HepG2 (cell line): Measurements from ENCODE around the gene HYPK. TPM values are rescaled to one million over a fixed set of nuclear protein-coding genes. Genes with fewer than 3 reads are reported as not detected.
A peak's percentile ranks its signal among the peaks of the same experiment; 100 is the strongest.

Source experiments
- ATAC-seq: fragments of 200-7000 bp; cut with Tn5 transposase; 3 replicates; pipeline ENCODE4 v1.9.1; 2020; ENCODE audit warnings: mild to moderate bottlenecking, moderate library complexity
- BruUV-seq: library from RNA; stranded (reverse); fragments of 400-500 nt; replicated peaks from 2 replicates; lab custom pipeline; 2021; lab: Mats Ljungman, UMichigan
- CTCF ChIA-PET: fragments of 300-600 bp; formaldehyde crosslinking; extraction: SDS; loops from one replicate; lab custom pipeline; 2021; ENCODE audit warnings: low total read pairs, inconsistent platforms, low intra/inter-chr PET ratio; lab: Yijun Ruan, JAX
- POLR2A ChIA-PET: fragments of 350-600 bp; sonication (Branson Sonifier 250); formaldehyde crosslinking; loops from one replicate; lab custom pipeline; 2020; ENCODE audit warnings: antibody characterized with exemption, inconsistent platforms; lab: Yijun Ruan, JAX
- DNase-seq: peaks from one replicate; pipeline ENCODE4 v3.0.0-alpha.2; 2015; ENCODE audit warnings: low spot score
- FAIRE-seq: peaks from 3 replicates; lab custom pipeline; 2011; peaks lifted over from hg19 to GRCh38; lab: Jason Lieb, UNC
- H2AFZ ChIP-seq: one replicate; pipeline ENCODE4 v1.6.1; 2011; ENCODE audit warnings: low read length, inconsistent platforms
- H3K27ac ChIP-seq: fragments of 300-600 bp; 3 replicates; pipeline ENCODE4 v1.8.0; 2011; ENCODE audit warnings: mixed run types, mild to moderate bottlenecking, mixed read lengths, low read length, inconsistent platforms; ENCODE audit not compliant: insufficient read depth; ENCODE audit errors: extremely low read length
- H3K27me3 ChIP-seq, 2 experiments: fragments of 200-600 bp in 1 of 2; 2 replicates in 1 of 2; 3 replicates in 1 of 2; pipeline versions ENCODE4 v1.6.0 to v1.8.0; 2011; ENCODE audit warnings: low read length in 2 of 2, mild to moderate bottlenecking in 2 of 2, moderate library complexity in 2 of 2, inconsistent platforms in 1 of 2; ENCODE audit not compliant: insufficient read depth in 2 of 2, control insufficient read depth in 1 of 2
- H3K36me3 ChIP-seq, 2 experiments: fragments of 200-600 bp in 1 of 2; replicated peaks in 1 of 2; 2 replicates in 1 of 2; 3 replicates in 1 of 2; pipeline versions ENCODE4 v1.5.1 to v1.8.0; 2011; ENCODE audit warnings: low read length in 2 of 2, inconsistent platforms in 1 of 2; ENCODE audit not compliant: insufficient read depth in 2 of 2, control insufficient read depth in 1 of 2
- H3K4me1 ChIP-seq: 2 replicates; pipeline ENCODE4 v1.5.1; 2012; ENCODE audit warnings: low read length, inconsistent platforms; ENCODE audit not compliant: insufficient read depth
- H3K4me2 ChIP-seq: 2 replicates; pipeline ENCODE4 v1.6.0; 2011; ENCODE audit warnings: low read depth, low read length, inconsistent platforms
- H3K4me3 ChIP-seq, 3 experiments: fragments of 200-600 bp in 1 of 3; sonication (generic), shearing (Covaris generic) in 1 of 3; replicated peaks in 1 of 3; 2 replicates each; pipeline ENCODE4 v1.5.1; 2011 to 2016; ENCODE audit warnings: low read length in 3 of 3, inconsistent platforms in 2 of 3, low read depth in 2 of 3, mild to moderate bottlenecking in 2 of 3, control low read depth in 1 of 3, mixed read lengths in 1 of 3; ENCODE audit not compliant: insufficient read depth in 1 of 3
- H3K79me2 ChIP-seq: one replicate; pipeline ENCODE4 v1.6.1; 2011; ENCODE audit warnings: low read length, inconsistent platforms; ENCODE audit not compliant: insufficient read depth
- H3K9ac ChIP-seq: 2 replicates; pipeline ENCODE4 v1.6.0; 2011; ENCODE audit warnings: mild to moderate bottlenecking, low read depth, low read length, inconsistent platforms; ENCODE audit not compliant: insufficient read depth
- H3K9me3 ChIP-seq: 2 replicates; pipeline ENCODE4 v1.5.1; 2012; ENCODE audit warnings: mild to moderate bottlenecking, low read length
- H4K20me1 ChIP-seq: 2 replicates; pipeline ENCODE4 v1.6.0; 2011; ENCODE audit warnings: inconsistent platforms, mild to moderate bottlenecking, low read length, moderate library complexity; ENCODE audit not compliant: insufficient read depth
- CENPX ChIP-seq: sonication (generic); formaldehyde crosslinking; IDR thresholded peaks from 2 replicates; pipeline ENCODE4 v1.9.0; 2021; ENCODE audit warnings: mild to moderate bottlenecking, missing genetic modification reagents, moderate library complexity
- CREB3 ChIP-seq: sonication (generic); formaldehyde crosslinking; IDR thresholded peaks from 2 replicates; pipeline ENCODE4 v1.5.0; 2020; ENCODE audit warnings: missing genetic modification reagents
- ERF ChIP-seq: IDR thresholded peaks from 2 replicates; pipeline ENCODE4 v1.6.1; 2018; ENCODE audit warnings: missing biosample characterization, missing genetic modification reagents
- GLMP ChIP-seq: sonication (generic); formaldehyde crosslinking; IDR thresholded peaks from 2 replicates; pipeline ENCODE4 v1.9.0; 2021; ENCODE audit warnings: missing genetic modification reagents, mild to moderate bottlenecking, borderline replicate concordance
- MED13 ChIP-seq: sonication (generic); formaldehyde crosslinking; IDR thresholded peaks from 2 replicates; pipeline ENCODE4 v1.5.0; 2020; ENCODE audit warnings: missing genetic modification reagents
- RBAK ChIP-seq: sonication (generic); formaldehyde crosslinking; IDR thresholded peaks from 2 replicates; pipeline ENCODE4 v1.5.1; 2020; ENCODE audit warnings: mild to moderate bottlenecking, missing genetic modification reagents
- REL ChIP-seq: sonication (generic); formaldehyde crosslinking; conservative IDR thresholded peaks from 2 replicates; pipeline ENCODE4 v1.8.0; 2022; ENCODE audit warnings: mild to moderate bottlenecking, missing genetic modification reagents, moderate library complexity
- SIN3A ChIP-seq: IDR thresholded peaks from 2 replicates; pipeline ENCODE4 v1.6.1; 2011; ENCODE audit warnings: low read depth, mild to moderate bottlenecking, control low read depth, low read length, borderline replicate concordance
- TAF15 ChIP-seq: fragments of 200-400 bp; formaldehyde crosslinking; IDR thresholded peaks from one replicate; pipeline ENCODE4 v1.6.1; 2018; ENCODE audit warnings: mild to moderate bottlenecking, low read depth, low read length; ENCODE audit not compliant: poor library complexity, severe bottlenecking
- YEATS4 ChIP-seq: sonication (generic); formaldehyde crosslinking; IDR thresholded peaks from 2 replicates; pipeline ENCODE4 v1.4.0; 2020; ENCODE audit warnings: missing genetic modification reagents, borderline replicate concordance
- ZFP36L2 ChIP-seq: sonication (generic); formaldehyde crosslinking; IDR thresholded peaks from 2 replicates; pipeline ENCODE4 v1.4.0; 2020; ENCODE audit warnings: missing genetic modification reagents
- ZNF274 ChIP-seq: sonication (generic); formaldehyde crosslinking; IDR thresholded peaks from 2 replicates; pipeline ENCODE4 v1.5.1; 2020; ENCODE audit warnings: mild to moderate bottlenecking, missing genetic modification reagents
- ZNF605 ChIP-seq: sonication (generic); formaldehyde crosslinking; IDR thresholded peaks from 2 replicates; pipeline ENCODE4 v1.8.0; 2022; ENCODE audit warnings: mild to moderate bottlenecking, missing genetic modification reagents
- ZNF766 ChIP-seq: sonication (generic); formaldehyde crosslinking; IDR thresholded peaks from 2 replicates; pipeline ENCODE4 v1.5.0; 2020; ENCODE audit warnings: missing genetic modification reagents, borderline replicate concordance
- ZNF790 ChIP-seq: sonication (generic); formaldehyde crosslinking; IDR thresholded peaks from 2 replicates; pipeline ENCODE4 v1.8.0; 2022; ENCODE audit warnings: missing genetic modification reagents, mild to moderate bottlenecking, borderline replicate concordance
- WGBS: methylation state at CpG from one replicate; pipeline ENCODE4 v1.1.6; 2017; ENCODE audit warnings: low lambda C conversion rate; 5-methylcytosine and 5-hydroxymethylcytosine counted together
- in situ Hi-C: cut with HindIII; loops from 2 replicates; pipeline ENCODE4 v1.10.0; 2017; ENCODE audit warnings: low pct_unique_long_range_greater_than_20kb; ENCODE audit not compliant: extremely low pct_ligation_motif_present
- intact Hi-C: fragments of 100-400 bp; cut with micrococcal nuclease; formaldehyde crosslinking; loops from one replicate; pipeline ENCODE4 v1.10.0; 2022; ENCODE audit not compliant: unreplicated experiment
- polyA plus RNA-seq, 8 experiments: library from polyadenylated mRNA; depleted of rRNA in 3 of 8; stranded (reverse) in 7 of 8; unstranded in 1 of 8; fragments of >200 nt; fragmentation: Illumina TruSeq in 4 of 8; extraction: Trizol in 4 of 8; gene quantifications; 2 replicates each; pipeline versions ENCODE4 v1.2.1 to v1.2.3, GENCODE V29; 2011 to 2016; ENCODE audit warnings: low read depth in 4 of 8, missing spikeins in 1 of 8, mixed read lengths in 1 of 8; ENCODE audit not compliant: insufficient read depth in 1 of 8
- total RNA-seq, 5 experiments: library from RNA; depleted of rRNA; stranded (reverse); fragments of >200 nt; fragmentation: Illumina TruSeq; extraction: Trizol; gene quantifications; 2 replicates each; pipeline ENCODE4 v1.2.3, GENCODE V29; 2016; ENCODE audit warnings: low read depth in 1 of 5

Gene HYPK
- total and polyA plus RNA-seq, 2 of the 13 experiments (the other 11 are each of a cell fraction or from before 2014, with no cell fraction given), result 13.5 to 16.5 TPM

GRCh38 chr15:43777267-43777914, 23.0 kb upstream of the HYPK start (continued):
- TF ChIP-seq MED13, result no peak
- TF ChIP-seq CREB3 (CRISPR knock-in tag), result no peak
- no peak for TF ChIP-seq TAF15
- no peak for TF ChIP-seq REL (CRISPR knock-in tag)
- TF ChIP-seq GLMP (CRISPR knock-in tag), result no peak
- no peak for TF ChIP-seq CENPX
- peak; percentile 45; the same call in 1 of the 2 replicates for TF ChIP-seq ERF (CRISPR knock-in tag)
- 0 out of 2 replicates have a peak, but pooled peaks have one; percentile 59 for TF ChIP-seq ZNF790
- no peak for TF ChIP-seq ZFP36L2 (CRISPR knock-in tag)
- no peak for TF ChIP-seq RBAK
- 0 out of 2 replicates have a peak, but pooled peaks have one; percentile 37 for TF ChIP-seq ZNF274 (CRISPR knock-in tag)

- peaks cover 15% of the 10 kb centered on the region for H3K4me1 ChIP-seq
- POLR2A ChIA-PET, result no interaction called here
- 77% methylated on average over 1 of the region's 1 CpG for WGBS
- H3K27me3 ChIP-seq, result no peaks in the 10 kb centered on the region
- H3K4me3 ChIP-seq, result no peak overlapping the region
- ATAC-seq (no peak), FAIRE-seq (no peak), DNase-seq (no peak)
- no peak overlapping the region for H2AFZ ChIP-seq
- CTCF ChIA-PET, result no interaction called here
- no peak overlapping the region for H3K27ac ChIP-seq
- no peaks in the 10 kb centered on the region for H4K20me1 ChIP-seq
- H3K79me2 ChIP-seq, result no peaks in the 10 kb centered on the region
- no peak overlapping the region for H3K9ac ChIP-seq
- H3K9me3 ChIP-seq, result no peaks in the 10 kb centered on the region
- BruUV-seq, result no TSS peak
- peaks cover 0 to 1% of the 10 kb centered on the region in 2 experiments; a peak in 1 of 5 replicates for H3K36me3 ChIP-seq
- intact Hi-C loops (no loop called here), in situ Hi-C loops (loop anchor here (10.0 kb wide), 1 partner anchor 264 kb away; the partner anchor contains the start of gene MAP1A)
- H3K4me2 ChIP-seq, result no peak overlapping the region
- no peak for TF ChIP-seq ZNF766 (CRISPR knock-in tag)
- TF ChIP-seq YEATS4, result no peak
- no peak for TF ChIP-seq SIN3A
- TF ChIP-seq ZNF605 (CRISPR knock-in tag), result no peak
Measured at GRCh38 chr15:43779016-43779415, 21.4 kb upstream of the HYPK start.
